ENCODE measurements around the gene CDK5R2. TPM values are rescaled to one million over a fixed set of nuclear protein-coding genes. Genes with fewer than 3 reads are reported as not detected.

The CDK5R2 gene
- polyA plus RNA-seq, 1 donor from 2014 or later: 2.0 TPM

GRCh38 chr2:219000569-219000960 lies 41.1 kb downstream of the CDK5R2 start:
- Histone ChIP-seq H3K4me2 (ENCODE audit: low read length) (no peak overlapping the region), H2AFZ (ENCODE audit: low read depth, low read length) (no peak overlapping the region)

GRCh38 chr2:219001100-219001576 lies 41.7 kb downstream of the CDK5R2 start:
- Histone ChIP-seq H3K79me2 (replicated peaks; ENCODE audit: insufficient read depth, low read length) (no peaks in the 10 kb centered on the region), H3K27me3 (ENCODE audit: insufficient read depth, low read depth, low read length) (peaks cover 98% of the 10 kb centered on the region), H3K4me3 (ENCODE audit: low read length) (peak overlapping the region; percentile 61), H3K9me3 (ENCODE audit: low read length) (no peaks in the 10 kb centered on the region), H3K9me2 (ENCODE audit: insufficient read depth, low read length) (no peaks in the 10 kb centered on the region), H3K9ac (ENCODE audit: low read length) (no peak overlapping the region), H4K20me1 (ENCODE audit: insufficient read depth) (no peaks in the 10 kb centered on the region), H2AFZ (ENCODE audit: low read depth, low read length) (no peak overlapping the region), H3K36me3 (ENCODE audit: insufficient read depth, low read length) (no peaks in the 10 kb centered on the region), H3K27ac (ENCODE audit: low read length) (no peak overlapping the region), H3F3A (ENCODE audit: insufficient read depth, low read length, poor library complexity, severe bottlenecking) (no peaks in the 10 kb centered on the region), H3K4me2 (ENCODE audit: low read length) (no peak overlapping the region)
- TF ChIP-seq RAD21 (conservative IDR thresholded peaks at IDR 0.05) (no peak), POLR2AphosphoS5 (IDR thresholded peaks at IDR 0.05) (no peak), CTCF (IDR thresholded peaks at IDR 0.05; ENCODE audit: poor library complexity, severe bottlenecking) (no peak), SMC3 (conservative IDR thresholded peaks at IDR 0.05; ENCODE audit: poor library complexity) (no peak), REST (IDR thresholded peaks at IDR 0.05; ENCODE audit: borderline replicate concordance) (no peak), EP300 (conservative IDR thresholded peaks at IDR 0.05; ENCODE audit: poor library complexity, severe bottlenecking) (no peak)

More at GRCh38 chr2:219000569-219000960, 41.1 kb downstream of the CDK5R2 start:
- H3K9ac ChIP-seq (ENCODE audit: low read length): no peak overlapping the region
- peaks cover 98% of the 10 kb centered on the region for H3K27me3 ChIP-seq (ENCODE audit: insufficient read depth, low read depth, low read length)
- H3K36me3 ChIP-seq (ENCODE audit: insufficient read depth, low read length): no peaks in the 10 kb centered on the region
- no peak overlapping the region for H3K4me3 ChIP-seq (ENCODE audit: low read length)
- no peaks in the 10 kb centered on the region for H3K79me2 ChIP-seq (replicated peaks; ENCODE audit: insufficient read depth, low read length)
- H3F3A ChIP-seq (ENCODE audit: insufficient read depth, low read length, poor library complexity, severe bottlenecking): no peaks in the 10 kb centered on the region
- no peaks in the 10 kb centered on the region for H3K9me3 ChIP-seq (ENCODE audit: low read length)
- no peaks in the 10 kb centered on the region for H4K20me1 ChIP-seq (ENCODE audit: insufficient read depth)
- H3K9me2 ChIP-seq (ENCODE audit: insufficient read depth, low read length): no peaks in the 10 kb centered on the region
- no peak for TF ChIP-seq CTCF (IDR thresholded peaks at IDR 0.05; ENCODE audit: poor library complexity, severe bottlenecking)
- peak; percentile 25 for TF ChIP-seq EZH2 (IDR thresholded peaks at IDR 0.05; ENCODE audit: borderline replicate concordance, insufficient read depth, low read length, poor library complexity, severe bottlenecking)
- H3K27ac ChIP-seq (ENCODE audit: low read length): no peak overlapping the region

Measured in neural cell (in vitro differentiated cells).